Mucosa of descending colon (tissue), 3 donors: ENCODE data around the gene SNX32. TPM values are rescaled to one million over a fixed set of nuclear protein-coding genes. Genes with fewer than 3 reads are reported as not detected.

ENCODE experiments used
- ATAC-seq: fragments of 200-7000 bp; cut with Tn5 transposase; one replicate; pipeline ENCODE4 v1.9.1; 2020; ENCODE audit warnings: mild to moderate bottlenecking, moderate library complexity
- DNase-seq, 3 donors: peaks; one replicate each; pipeline ENCODE4 v3.0.0-alpha.2; 2020
- H3K36me3 ChIP-seq: fragments of 200-600 bp; one replicate; pipeline ENCODE4 v1.8.0; 2021; ENCODE audit warnings: low read depth, mild to moderate bottlenecking
- H3K4me1 ChIP-seq: fragments of 200-600 bp; one replicate; pipeline ENCODE4 v1.8.0; 2021; ENCODE audit warnings: low read depth, mild to moderate bottlenecking
- H3K4me3 ChIP-seq: fragments of 200-600 bp; one replicate; pipeline ENCODE4 v1.8.0; 2021; ENCODE audit warnings: mild to moderate bottlenecking
- H3K9me3 ChIP-seq: fragments of 200-600 bp; one replicate; pipeline ENCODE4 v1.8.0; 2021; ENCODE audit warnings: mild to moderate bottlenecking
- intact Hi-C, 2 donors: fragments of 100-400 bp; cut with DNase I in 1 of 2; cut with micrococcal nuclease in 1 of 2; formaldehyde crosslinking; loops; one replicate each; pipeline versions ENCODE4 v1.11.0 to v1.11.1; 2022; cut with DNase I, micrococcal nuclease
- total RNA-seq, 3 donors: library from RNA; stranded (reverse); fragmentation: NEBNext Ultra II Directional in 2 of 3; extraction: Animal tissue kit (Norgen Biotek cat#: 25700) in 2 of 3; gene quantifications; one replicate each; pipeline versions ENCODE4 v1.2.1 to v1.2.4, GENCODE V29; 2021 to 2023
- TF ChIP-seq, protein P1 (sequence below): fragments of 200-600 bp; IDR thresholded peaks from one replicate; pipeline ENCODE4 v1.8.0; 2022; ENCODE audit warnings: antibody characterized with exemption, mild to moderate bottlenecking
- donor health status: DM: no; HTN: no; CAD: no; lungs with moderate emphysema.
- donor health status: DM: no; HTN: no; CAD: no.
- donor health status: DM: no; HTN: yes; CAD: no.

The SNX32 gene
- total RNA-seq, 3 donors from 2014 or later, result 1.1 to 9.4 (median 1.4) TPM

DNA sequence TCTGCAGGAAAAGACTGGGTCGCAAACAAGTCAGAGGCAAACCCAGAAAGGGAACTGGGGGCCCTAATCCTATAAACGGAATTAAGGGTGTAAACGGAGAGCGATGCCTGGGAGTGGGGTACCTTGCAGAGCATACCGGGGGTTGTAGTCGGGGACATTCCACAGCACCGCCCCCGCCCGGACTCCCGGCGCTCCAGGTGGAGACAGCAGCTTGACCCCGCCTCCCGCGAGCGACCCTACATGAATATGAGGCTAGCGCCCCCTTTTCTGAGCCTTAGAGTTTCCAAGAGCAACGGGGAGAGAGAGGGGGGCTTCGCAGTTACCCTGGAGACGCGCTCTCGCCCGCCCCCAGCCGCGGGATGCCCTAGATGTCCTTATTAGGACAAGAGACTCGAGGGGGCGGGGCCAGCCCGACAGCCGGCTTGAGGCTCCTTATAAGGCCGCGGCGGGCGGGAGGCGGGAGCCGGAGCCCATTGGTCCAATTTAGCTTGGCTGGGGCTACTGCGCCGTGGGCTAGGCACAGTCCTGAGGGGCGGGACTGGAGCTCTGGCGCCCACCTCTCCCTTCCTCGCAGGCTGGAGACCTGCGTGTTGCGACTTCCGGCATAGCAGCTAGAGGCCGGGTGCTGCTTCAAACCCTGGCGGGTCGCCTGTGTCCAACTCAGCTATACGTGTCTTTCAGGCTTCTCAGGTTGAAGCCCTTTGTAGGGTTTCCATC is 25.5 kb downstream of the SNX32 start:
- TF ChIP-seq, protein P1, sequence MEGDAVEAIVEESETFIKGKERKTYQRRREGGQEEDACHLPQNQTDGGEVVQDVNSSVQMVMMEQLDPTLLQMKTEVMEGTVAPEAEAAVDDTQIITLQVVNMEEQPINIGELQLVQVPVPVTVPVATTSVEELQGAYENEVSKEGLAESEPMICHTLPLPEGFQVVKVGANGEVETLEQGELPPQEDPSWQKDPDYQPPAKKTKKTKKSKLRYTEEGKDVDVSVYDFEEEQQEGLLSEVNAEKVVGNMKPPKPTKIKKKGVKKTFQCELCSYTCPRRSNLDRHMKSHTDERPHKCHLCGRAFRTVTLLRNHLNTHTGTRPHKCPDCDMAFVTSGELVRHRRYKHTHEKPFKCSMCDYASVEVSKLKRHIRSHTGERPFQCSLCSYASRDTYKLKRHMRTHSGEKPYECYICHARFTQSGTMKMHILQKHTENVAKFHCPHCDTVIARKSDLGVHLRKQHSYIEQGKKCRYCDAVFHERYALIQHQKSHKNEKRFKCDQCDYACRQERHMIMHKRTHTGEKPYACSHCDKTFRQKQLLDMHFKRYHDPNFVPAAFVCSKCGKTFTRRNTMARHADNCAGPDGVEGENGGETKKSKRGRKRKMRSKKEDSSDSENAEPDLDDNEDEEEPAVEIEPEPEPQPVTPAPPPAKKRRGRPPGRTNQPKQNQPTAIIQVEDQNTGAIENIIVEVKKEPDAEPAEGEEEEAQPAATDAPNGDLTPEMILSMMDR, result no peak
- intact Hi-C loops, result no loop called here
- peaks cover 8% of the 10 kb centered on the region for H3K36me3 ChIP-seq
- H3K4me3 ChIP-seq, result peak overlapping the region; percentile 20
- DNase-seq (peak; percentile 98 to 100 (median 100)), ATAC-seq (peak; percentile 63)
- peaks cover 32% of the 10 kb centered on the region for H3K4me1 ChIP-seq
- H3K9me3 ChIP-seq, result no peaks in the 10 kb centered on the region

DNA sequence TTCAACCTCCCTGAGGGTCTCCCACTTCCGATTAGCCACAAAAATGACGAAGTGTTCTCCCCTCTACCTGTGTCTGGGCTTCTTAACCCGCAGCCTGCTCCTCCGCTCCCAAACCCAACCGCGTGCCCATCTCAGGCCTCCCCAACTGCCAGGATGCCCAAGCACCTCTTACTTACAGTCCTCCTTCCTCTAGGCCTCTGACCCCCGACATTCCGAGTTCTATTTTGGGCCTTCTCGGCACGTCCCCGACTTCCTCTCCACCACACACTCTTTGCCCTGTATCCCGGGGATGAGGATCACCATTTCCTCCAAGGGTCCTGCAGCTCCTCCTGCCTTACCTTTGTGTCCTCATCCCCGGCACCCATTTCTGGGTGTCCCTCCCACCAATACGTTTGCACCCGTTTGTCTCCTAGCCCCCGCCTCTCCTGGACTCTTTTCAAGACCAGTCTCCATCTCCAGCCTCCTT is 26.1 kb downstream of the SNX32 start:
- peaks cover 32% of the 10 kb centered on the region for H3K4me1 ChIP-seq
- no peak for ATAC-seq
- intact Hi-C loops, result no loop called here
- peak overlapping the region; percentile 57 for H3K4me3 ChIP-seq
- TF ChIP-seq, protein P1, result no peak
- no peaks in the 10 kb centered on the region for H3K9me3 ChIP-seq
- peak in 1 of 3 donors; percentile 79 for DNase-seq
- H3K36me3 ChIP-seq, result peaks cover 8% of the 10 kb centered on the region

DNA sequence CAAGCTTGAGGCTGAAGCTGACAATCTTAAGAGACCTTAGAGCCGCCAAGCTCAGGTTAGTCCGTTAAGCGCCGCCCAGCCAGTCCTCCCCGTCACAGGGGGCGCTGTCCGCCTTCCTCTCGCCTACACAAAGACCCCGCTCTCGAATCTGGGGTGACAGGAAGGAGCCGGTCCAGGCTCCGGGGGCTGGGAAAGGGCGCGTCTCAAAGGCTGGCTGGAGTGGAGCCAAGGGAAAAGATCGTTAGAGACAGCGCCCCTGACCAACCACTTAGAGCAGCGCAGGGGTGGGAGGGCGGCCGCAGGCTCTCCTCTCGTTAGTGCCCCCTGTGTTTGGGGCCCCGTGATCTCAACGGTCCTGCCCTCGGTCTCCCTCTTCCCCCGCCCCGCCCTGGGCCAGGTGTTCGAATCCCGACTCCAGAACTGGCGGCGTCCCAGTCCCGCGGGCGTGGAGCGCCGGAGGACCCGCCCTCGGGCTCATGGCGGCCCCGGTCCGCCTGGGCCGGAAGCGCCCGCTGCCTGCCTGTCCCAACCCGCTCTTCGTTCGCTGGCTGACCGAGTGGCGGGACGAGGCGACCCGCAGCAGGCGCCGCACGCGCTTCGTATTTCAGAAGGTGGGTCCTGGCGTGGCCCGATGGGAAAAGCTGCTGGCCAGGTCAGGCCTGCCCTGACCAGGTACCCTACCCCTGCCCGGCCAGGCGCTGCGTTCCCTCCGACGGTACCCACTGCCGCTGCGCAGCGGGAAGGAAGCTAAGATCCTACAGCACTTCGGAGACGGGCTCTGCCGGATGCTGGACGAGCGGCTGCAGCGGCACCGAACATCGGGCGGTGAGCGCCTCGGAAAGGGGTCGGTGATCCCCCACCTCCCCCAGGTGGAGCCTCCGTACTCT is 26.8 kb downstream of the SNX32 start, which contains the start of gene MUS81:
Gene MUS81, plus strand, starts transcription at position 156 of the 887 bp plus-strand sequence. Its CDS starts 321 bp downstream, at position 477.
- Histone ChIP-seq H3K4me3 (peak within 1 kb of the TSS; percentile 57), H3K4me1 (peaks cover 26% of the 10 kb centered on the region), H3K9me3 (no peaks in the 10 kb centered on the region), H3K36me3 (peaks cover 8% of the 10 kb centered on the region)
- DNase-seq, result peak; percentile 98 to 100 (median 99)
- TF ChIP-seq, protein P1, result peak; percentile 69
- intact Hi-C loops, result no loop called here
- peak; percentile 71 for ATAC-seq

DNA sequence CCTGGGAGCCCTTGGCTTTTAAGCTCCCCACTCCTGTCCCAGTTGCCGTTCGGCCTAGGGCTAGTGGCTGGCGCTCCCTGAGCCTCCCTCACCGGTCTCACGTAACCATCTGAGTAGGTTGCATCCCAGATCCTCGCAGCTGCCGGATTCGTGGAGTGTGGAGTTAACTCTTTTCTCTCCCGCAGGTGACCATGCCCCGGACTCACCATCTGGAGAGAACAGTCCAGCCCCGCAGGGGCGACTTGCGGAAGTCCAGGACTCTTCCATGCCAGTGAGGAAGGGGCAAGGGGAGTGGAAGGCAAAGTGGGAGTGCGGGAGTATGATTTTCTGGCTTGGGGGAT is 27.4 kb downstream of the SNX32 start:
- ATAC-seq (no peak), DNase-seq (peak in 2 of 3 donors; percentile 48 to 66)
- Histone ChIP-seq H3K4me3 (peak overlapping the region; percentile 57), H3K4me1 (peaks cover 20% of the 10 kb centered on the region), H3K36me3 (peaks cover 8% of the 10 kb centered on the region), H3K9me3 (no peaks in the 10 kb centered on the region)
- TF ChIP-seq, protein P1, result no peak
- intact Hi-C loops, result no loop called here

DNA sequence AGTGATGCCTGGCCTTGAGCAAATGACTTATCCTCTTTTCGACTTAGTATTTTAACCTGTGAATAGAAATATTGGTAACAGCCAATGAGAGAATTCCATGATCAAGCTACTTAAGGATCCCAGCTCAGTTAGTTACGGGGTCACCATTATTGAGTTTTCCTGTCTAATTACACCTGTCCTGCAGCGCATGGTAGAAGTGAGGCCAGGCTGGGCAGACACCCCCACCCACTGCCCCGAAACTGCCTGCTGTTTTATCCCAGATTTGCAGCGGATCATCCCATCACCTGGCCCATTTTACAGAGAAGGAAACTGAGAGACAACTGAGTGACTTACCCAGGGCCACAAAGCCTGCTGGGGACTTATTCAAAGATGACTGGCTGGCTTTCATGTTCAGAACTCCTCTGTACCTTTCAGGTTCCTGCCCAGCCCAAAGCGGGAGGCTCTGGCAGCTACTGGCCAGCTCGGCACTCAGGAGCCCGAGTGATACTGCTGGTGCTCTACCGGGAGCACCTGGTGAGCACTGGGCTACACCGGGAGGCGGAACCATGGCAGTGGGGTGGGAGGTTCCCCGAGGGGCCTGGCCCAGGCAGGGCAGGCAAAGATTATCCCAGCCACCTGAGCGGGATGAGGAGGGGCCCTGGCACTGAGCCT is 27.9 kb downstream of the SNX32 start:
- H3K4me3 ChIP-seq, result no peak overlapping the region
- no peak for ATAC-seq
- no peaks in the 10 kb centered on the region for H3K9me3 ChIP-seq
- intact Hi-C loops, result no loop called here
- DNase-seq, result peak in 2 of 3 donors; percentile 45 to 67
- H3K36me3 ChIP-seq, result peaks cover 8% of the 10 kb centered on the region
- H3K4me1 ChIP-seq, result peaks cover 15% of the 10 kb centered on the region
- TF ChIP-seq, protein P1, result no peak
